Measurements from ENCODE around the gene VPS51. TPM values are rescaled to one million over a fixed set of nuclear protein-coding genes. Genes with fewer than 3 reads are reported as not detected.

Gene VPS51
- total and polyA plus RNA-seq, 4 donors: 33.2 to 158 (median 83.9) TPM

DNA sequence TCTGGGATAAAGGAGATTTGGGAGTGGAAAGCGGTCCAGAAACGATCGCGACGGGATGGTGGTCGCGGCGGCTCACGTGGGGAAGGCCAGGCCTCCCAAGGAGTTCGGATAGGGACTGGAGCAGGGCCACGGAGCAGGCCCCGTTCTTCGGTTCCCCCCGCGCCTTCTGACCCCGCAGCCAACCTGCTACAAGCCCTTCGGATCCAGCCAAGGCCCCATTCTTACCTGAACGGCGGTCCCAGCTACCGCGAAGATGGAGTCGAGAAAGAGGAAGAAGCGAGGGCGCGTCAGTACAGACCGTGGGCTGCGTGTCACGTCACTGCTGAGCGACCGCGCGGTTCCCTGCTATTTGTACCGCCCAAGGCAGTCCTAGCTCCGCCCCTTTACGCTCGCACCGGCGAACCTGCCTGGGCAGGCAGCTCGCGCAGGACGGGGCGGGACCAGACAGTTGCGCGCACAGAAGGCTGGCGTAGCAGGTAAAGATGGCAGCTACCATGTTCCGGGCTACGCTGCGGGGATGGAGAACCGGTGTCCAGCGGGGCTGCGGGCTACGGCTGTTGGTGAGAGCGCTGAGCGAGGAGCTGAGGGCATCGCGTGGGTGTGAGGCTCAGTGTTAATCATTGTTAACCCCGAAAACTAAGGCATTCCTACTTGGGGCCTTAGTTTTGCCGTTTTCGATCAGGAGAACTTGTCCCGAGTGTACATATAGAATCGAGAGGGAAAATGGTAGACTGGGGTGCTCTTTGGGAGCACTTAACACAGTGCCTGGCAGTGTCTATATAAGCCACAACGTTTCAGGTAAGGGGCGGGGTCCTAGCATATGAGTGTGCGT is 26.1 kb downstream of the VPS51 start, which contains the start of the genes FAU and MRPL49 (continued):
- TF ChIP-seq, protein P1, sequence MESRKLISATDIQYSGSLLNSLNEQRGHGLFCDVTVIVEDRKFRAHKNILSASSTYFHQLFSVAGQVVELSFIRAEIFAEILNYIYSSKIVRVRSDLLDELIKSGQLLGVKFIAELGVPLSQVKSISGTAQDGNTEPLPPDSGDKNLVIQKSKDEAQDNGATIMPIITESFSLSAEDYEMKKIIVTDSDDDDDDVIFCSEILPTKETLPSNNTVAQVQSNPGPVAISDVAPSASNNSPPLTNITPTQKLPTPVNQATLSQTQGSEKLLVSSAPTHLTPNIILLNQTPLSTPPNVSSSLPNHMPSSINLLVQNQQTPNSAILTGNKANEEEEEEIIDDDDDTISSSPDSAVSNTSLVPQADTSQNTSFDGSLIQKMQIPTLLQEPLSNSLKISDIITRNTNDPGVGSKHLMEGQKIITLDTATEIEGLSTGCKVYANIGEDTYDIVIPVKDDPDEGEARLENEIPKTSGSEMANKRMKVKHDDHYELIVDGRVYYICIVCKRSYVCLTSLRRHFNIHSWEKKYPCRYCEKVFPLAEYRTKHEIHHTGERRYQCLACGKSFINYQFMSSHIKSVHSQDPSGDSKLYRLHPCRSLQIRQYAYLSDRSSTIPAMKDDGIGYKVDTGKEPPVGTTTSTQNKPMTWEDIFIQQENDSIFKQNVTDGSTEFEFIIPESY (IDR thresholded peaks at IDR 0.05): peak; percentile 93

DNA sequence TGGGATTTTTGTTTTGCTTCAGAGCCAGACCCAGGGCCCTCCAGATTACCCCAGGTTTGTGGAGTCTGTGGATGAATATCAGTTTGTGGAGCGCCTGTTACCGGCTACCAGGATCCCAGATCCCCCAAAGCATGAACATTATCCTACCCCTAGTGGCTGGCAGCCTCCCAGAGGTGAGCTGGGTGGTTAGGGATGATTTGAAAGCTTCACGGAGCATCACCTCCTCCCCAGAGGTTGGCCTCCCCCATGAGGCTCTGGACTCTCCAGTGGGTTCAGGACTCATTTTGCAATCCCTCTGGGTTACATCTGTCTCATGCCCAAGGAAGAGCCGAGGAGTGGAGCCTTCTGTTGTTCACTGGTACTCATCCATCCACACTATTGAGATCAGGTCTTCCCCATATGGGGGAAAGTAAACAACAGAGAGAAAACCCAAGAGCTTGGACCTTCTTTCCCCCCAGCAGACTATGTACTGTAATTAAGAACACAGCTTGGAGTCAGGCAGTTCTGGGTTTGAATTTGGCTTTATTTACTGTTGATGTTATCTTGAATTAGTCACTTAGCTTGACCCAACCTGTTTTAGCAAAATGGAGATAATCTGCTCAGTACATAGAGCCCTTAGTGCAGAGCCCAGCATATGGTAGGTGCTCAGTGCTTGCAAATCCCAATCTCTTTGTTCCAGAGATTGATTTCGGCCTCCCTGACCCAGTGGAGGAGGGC is 28.6 kb downstream of the VPS51 start:
- Histone ChIP-seq H3K27ac (ENCODE audit: low read depth in 1 of 2, low read length in 2 of 2) (no peak overlapping the region), H3K9me3 (ENCODE audit: control insufficient read depth in 4 of 4, low read length in 3 of 4) (no peaks in the 10 kb centered on the region), H3K4me3 (ENCODE audit: low read depth in 1 of 3, low read length in 3 of 3) (no peak overlapping the region), H3K9ac (ENCODE audit: low read depth in 1 of 2, low read length in 2 of 2) (no peak overlapping the region), H3K4me1 (ENCODE audit: control insufficient read depth in 4 of 4, insufficient read depth in 4 of 4, low read length in 3 of 4) (peaks cover 2 to 26% (median 23%) of the 10 kb centered on the region in 4 donors), H3K27me3 (ENCODE audit: control insufficient read depth in 4 of 4, insufficient read depth in 4 of 4, low read length in 3 of 4) (no peaks in the 10 kb centered on the region), H3K36me3 (ENCODE audit: control insufficient read depth in 4 of 4, insufficient read depth in 3 of 4, low read depth in 1 of 4, low read length in 3 of 4) (peaks cover 21 to 62% (median 45%) of the 10 kb centered on the region in 4 donors)
- DNase-seq (ENCODE audit: low spot score): no peak
- 95% methylated on average over 5 of the region's 5 CpGs for WGBS
- TF ChIP-seq NR2F2 (IDR thresholded peaks at IDR 0.05) (no peak), YY1 (IDR thresholded peaks at IDR 0.05) (no peak), HNF4A (conservative IDR thresholded peaks at IDR 0.05) (no peak), FOXA1 (IDR thresholded peaks at IDR 0.05) (no peak), FOXA2 (IDR thresholded peaks at IDR 0.05) (no peak), GABPA (IDR thresholded peaks at IDR 0.05 in 1 of 2, conservative IDR thresholded peaks at IDR 0.05 in 1 of 2) (no peak), TAF1 (conservative IDR thresholded peaks at IDR 0.05) (no peak), JUND (IDR thresholded peaks at IDR 0.05) (no peak), RXRA (IDR thresholded peaks at IDR 0.05) (no peak)
- TF ChIP-seq, protein P2, sequence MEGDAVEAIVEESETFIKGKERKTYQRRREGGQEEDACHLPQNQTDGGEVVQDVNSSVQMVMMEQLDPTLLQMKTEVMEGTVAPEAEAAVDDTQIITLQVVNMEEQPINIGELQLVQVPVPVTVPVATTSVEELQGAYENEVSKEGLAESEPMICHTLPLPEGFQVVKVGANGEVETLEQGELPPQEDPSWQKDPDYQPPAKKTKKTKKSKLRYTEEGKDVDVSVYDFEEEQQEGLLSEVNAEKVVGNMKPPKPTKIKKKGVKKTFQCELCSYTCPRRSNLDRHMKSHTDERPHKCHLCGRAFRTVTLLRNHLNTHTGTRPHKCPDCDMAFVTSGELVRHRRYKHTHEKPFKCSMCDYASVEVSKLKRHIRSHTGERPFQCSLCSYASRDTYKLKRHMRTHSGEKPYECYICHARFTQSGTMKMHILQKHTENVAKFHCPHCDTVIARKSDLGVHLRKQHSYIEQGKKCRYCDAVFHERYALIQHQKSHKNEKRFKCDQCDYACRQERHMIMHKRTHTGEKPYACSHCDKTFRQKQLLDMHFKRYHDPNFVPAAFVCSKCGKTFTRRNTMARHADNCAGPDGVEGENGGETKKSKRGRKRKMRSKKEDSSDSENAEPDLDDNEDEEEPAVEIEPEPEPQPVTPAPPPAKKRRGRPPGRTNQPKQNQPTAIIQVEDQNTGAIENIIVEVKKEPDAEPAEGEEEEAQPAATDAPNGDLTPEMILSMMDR (IDR thresholded peaks at IDR 0.05; ENCODE audit: low read depth, low read length, missing input control): no peak

DNA sequence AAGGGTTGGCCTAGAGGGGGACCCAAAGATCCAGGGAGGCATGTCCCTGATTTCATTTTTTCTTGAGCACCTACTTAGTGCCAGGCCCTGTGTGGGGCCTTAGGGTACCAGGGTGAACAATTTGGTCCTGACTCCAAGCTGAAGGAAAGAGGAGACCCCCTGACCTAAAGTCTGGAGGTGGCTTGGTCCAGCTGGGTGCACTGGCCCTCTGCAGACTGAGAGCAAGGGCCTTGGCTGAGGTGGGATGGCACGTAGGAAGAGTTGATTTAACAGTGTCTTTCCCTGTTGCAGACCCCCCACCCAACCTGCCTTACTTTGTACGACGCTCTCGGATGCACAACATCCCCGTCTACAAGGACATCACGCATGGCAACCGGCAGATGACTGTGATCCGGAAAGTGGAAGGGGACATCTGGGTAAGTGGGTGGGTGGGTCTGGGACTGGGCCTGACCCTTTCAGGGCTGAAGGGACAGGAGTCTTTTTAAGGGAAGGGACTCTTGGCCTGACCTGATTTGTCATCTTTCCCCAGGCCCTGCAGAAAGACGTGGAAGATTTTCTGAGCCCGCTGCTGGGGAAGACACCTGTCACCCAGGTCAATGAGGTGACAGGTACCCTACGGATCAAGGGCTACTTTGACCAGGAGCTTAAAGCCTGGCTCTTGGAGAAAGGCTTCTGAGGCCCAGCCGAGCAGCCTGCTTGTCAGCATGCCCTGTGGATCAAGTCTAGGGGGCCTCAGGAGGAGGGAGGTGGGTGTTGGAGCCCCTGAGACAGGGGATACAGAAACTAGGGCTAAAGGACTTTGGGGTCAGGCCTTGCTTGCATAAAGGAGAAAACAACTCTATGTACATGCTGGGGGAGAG is 29.4 kb downstream of the VPS51 start:
- H3K27me3 ChIP-seq (ENCODE audit: control insufficient read depth in 4 of 4, insufficient read depth in 4 of 4, low read length in 3 of 4): no peaks in the 10 kb centered on the region
- 91% methylated on average over 12 of the region's 12 CpGs for WGBS
- no peaks in the 10 kb centered on the region for H3K9me3 ChIP-seq (ENCODE audit: control insufficient read depth in 4 of 4, low read length in 3 of 4)
- peaks cover 2 to 18% (median 16%) of the 10 kb centered on the region in 4 donors for H3K4me1 ChIP-seq (ENCODE audit: control insufficient read depth in 4 of 4, insufficient read depth in 4 of 4, low read length in 3 of 4)
- DNase-seq (ENCODE audit: low spot score): no peak
- H3K9ac ChIP-seq (ENCODE audit: low read depth in 1 of 2, low read length in 2 of 2): no peak overlapping the region
- no peak overlapping the region for H3K27ac ChIP-seq (ENCODE audit: low read depth in 1 of 2, low read length in 2 of 2)
- peaks cover 22 to 62% (median 43%) of the 10 kb centered on the region in 4 donors for H3K36me3 ChIP-seq (ENCODE audit: control insufficient read depth in 4 of 4, insufficient read depth in 3 of 4, low read depth in 1 of 4, low read length in 3 of 4)
- no peak for TF ChIP-seq JUND (IDR thresholded peaks at IDR 0.05)
- TF ChIP-seq, protein P3, sequence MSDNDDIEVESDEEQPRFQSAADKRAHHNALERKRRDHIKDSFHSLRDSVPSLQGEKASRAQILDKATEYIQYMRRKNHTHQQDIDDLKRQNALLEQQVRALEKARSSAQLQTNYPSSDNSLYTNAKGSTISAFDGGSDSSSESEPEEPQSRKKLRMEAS (IDR thresholded peaks at IDR 0.05): no peak
- TF ChIP-seq NR2F2 (IDR thresholded peaks at IDR 0.05): no peak
- no peak for TF ChIP-seq HNF4A (conservative IDR thresholded peaks at IDR 0.05)
- no peak overlapping the region for H3K4me3 ChIP-seq (ENCODE audit: low read depth in 1 of 3, low read length in 3 of 3)

All from liver (tissue), 9 donors.